ENCODE measurements around the gene TMED6.
A peak's percentile ranks its signal among the peaks of the same experiment; 100 is the strongest.

TMED6 gene

DNA sequence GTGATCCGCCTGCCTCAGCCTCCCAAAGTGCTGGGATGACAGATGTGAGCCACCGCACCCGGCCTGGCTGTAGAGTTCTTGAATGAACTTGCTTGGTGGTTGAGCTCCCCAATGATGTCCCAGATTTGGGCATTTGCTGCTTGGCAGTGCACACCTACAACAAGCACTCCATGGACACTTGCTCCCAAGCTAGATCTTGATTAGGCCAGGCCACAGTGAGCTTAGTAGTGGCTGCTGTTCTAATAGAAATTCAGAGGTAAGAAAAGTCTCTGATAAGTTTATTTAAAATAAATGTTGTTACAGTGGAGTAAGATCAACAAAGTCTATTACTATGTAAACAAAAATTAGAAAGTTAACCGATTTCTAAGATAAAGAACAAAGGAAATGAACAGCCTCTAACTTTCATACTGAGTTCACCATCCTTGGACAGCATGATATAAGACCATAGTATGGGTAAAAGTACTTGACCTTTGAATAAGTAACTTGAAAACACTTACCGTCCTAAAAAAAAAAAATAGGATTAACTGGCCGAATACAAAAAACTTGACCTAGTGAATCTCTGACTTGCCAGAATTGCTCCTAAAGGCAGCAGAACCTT lies 951 bp downstream of the TMED6 start:
- DNase-seq = no peak

GRCh38 chr16:69349536-69349935 lies 2.0 kb downstream of the TMED6 start:
- DNase-seq = no peak

- DNase-seq = no peak
Measured at GRCh38 chr16:69348222-69348621, 3.4 kb downstream of the TMED6 start.

GRCh38 chr16:69346683-69347082 lies 4.9 kb downstream of the TMED6 start:
- no peak for DNase-seq

- DNase-seq = no peak
Measured at GRCh38 chr16:69345923-69346322, 5.7 kb downstream of the TMED6 start.

GRCh38 chr16:69344171-69344570 lies 7.4 kb downstream of the TMED6 start:
- no peak for DNase-seq

GRCh38 chr16:69340095-69340644 lies 11.4 kb downstream of the TMED6 start:
- DNase-seq = no peak

GRCh38 chr16:69339289-69340094 lies 12.1 kb downstream of the TMED6 start, which contains the start of the genes COG8 and NIP7:
TSS of gene COG8 (minus strand) at chr16:69339564. CDS start at chr16:69339552, 12 bp downstream.
TSS of gene NIP7 (plus strand) at chr16:69339772. CDS start at chr16:69339830, 58 bp downstream.
- peak; percentile 99 for DNase-seq

DNA sequence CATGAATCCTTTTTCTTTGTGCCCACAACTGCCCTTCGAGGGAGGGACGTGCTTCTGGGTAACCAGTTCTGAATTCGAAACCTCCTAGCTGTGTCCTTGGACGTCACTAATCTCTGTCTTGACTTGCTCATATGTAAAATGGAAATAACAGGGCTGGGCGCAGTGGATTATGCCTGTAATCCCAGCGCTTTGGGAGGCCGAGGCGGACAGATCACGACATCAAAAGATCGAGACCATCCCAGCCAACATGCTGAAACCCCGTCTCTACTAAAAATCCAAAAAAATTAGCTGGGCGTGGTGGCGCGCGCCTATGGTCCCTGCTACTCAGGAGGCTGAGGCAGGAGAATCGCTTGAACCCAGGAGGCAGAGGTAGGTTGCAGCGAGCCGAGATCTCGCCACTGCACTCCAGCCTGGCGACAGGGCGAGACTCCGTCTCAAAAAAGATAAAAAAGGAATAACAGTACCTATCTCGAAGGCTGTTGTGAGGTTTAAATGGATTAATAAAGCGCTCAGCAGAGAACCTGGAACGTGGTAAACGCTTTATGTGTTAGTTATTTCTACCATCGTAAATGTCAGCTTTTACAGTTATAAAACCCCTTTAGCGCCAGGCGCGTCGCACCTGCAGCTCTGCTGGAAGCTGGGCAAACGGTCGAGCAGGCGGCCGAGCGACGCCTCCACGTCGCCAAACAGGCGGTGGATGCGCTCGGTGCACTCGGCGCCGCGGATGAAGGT lies 12.9 kb downstream of the TMED6 start:
- DNase-seq = no peak

DNA sequence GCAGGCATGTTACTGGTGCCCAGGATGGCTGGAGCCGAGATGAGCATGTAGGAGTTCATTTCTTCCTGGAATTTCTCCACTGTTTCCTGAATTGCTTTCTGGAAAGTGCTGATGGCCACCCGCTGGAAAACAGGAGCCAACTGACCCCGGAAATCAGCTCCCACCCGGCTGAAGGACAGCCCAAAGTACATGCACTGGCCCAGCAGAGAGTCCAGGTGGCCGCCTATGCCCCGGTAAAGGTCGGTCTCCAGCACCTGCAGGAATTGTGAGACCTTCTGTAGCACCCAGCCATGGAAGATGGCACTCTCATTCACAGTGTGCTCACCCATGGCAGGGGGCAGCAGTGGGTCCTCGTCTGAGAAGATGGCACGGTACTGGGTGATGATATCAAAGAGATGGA lies 16.9 kb downstream of the TMED6 start:
- no peak for DNase-seq

DNA sequence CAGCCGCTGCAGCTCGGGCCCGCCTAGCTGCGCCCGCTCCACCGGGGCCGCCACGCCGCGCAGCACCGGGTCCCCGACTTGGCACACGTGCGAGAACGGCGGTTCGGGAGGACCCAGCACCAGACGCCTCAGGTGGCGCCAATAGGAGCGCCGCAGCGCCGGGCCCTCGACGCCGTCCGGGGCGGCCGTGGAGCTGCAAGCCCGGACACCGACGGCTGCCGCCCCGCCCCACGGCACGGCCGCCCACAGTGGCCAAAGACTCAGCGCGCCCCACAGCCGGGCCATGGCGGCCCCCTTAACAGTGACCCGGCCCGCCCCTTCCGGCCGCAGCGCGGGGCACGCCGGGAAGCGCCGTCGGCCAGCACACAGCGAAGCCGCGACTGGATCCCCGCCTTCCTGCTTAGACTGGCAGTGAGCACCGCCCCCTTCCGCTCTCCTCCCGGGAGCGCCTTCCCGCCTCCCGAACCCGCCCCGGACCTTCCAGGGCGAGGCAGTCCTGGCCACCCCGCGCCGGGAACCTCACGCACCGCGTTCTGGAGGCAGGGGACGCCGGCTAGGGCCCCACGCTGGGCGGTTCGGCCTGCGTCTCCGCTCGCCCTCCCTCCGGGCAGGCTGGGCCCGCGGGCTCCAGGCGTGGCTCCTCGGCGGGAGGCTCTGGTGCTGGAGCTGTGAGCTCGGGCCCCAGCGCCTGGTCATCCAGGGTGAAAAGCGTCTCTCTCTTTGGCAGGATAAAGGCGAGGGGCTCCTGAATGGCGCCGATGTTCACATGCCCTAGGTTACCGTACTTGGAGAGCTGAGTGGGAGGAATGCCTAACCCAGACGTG lies 21.1 kb downstream of the TMED6 start, which contains the start of gene PDF:
Gene PDF (minus strand): TSS at position 303 of the 824 bp plus-strand sequence. CDS start 18 bp downstream, at position 285.
- peak; percentile 88 for DNase-seq

- no peak for DNase-seq
Measured at GRCh38 chr16:69329369-69330285, 22.0 kb downstream of the TMED6 start.

DNA sequence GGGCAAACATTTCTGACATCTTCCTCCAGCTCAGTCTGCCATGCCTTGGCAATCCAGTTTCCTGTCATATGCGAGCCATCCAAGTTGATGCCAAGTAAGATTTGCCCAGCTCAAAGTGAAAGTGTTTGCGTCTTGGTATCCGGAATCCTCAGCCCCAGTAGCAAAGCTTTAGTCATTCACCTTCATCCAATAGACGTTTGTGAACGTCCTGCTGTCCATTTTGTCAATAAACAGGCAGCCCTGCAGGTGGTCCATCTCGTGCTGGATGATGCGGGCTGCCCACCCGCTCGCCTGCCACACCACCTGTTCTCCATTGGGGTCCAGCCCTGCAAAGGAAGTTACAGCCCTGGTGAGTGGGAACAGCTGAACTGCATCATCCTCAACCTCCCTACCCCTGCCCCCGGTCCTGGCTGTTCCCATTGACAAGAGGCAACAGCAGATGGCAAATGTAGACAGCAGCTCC lies 22.7 kb downstream of the TMED6 start:
- no peak for DNase-seq

DNA sequence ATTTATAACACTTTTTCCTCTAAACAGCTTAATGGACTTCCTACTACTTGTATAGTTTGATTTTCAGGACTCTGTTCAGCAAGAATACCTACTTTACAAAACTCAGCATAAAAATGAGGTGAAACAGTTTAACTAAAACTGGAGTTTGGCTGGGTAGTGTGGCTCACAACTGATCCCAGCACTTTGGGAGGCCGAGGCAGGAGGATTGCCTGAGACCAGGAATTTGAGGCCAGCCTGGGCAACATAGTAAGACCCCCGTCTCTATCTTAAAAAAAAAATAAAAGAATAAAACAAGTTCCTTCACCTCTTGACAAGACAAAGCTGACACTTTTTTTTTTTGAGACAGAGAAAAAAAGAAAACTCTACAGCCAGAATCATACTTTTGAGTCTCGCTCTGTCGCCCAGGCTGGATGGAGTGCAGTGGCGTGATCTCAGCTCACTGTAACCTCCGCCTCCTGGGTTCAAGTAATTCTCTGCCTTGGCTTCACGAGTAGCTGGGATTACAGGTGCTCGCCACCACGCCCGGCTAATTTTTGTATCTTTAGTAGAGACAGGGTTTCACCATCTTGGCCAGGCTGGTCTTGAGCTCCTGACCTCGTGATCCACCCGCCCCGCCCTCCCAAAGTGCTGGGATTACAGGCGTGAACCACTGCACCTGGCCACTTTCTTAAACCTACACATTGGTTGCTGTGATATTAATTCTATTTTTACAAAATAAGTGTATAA lies 23.8 kb downstream of the TMED6 start:
- no peak for DNase-seq

- peak; percentile 28 for DNase-seq
Measured at GRCh38 chr16:69326172-69326873, 25.3 kb downstream of the TMED6 start.

DNA sequence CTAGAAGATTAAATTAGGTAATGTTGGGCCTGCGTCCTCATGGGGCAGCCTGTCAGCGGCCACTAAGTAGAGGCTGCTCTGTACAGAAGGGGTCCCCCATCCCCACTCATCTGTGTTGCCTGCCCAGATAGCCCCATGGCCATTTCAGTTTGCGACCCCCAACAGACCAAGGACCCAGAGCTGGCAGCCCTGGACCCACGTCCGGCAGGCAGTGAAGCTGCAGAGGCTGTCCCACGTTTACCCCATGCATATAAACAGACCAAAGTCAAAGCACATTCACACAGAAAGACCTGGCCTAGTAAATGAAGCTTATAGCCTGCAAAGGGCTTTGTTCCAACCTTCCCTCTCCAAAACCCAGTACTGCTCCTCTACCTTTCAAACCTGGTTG lies 25.8 kb downstream of the TMED6 start:
- DNase-seq = no peak

GRCh38 chr16:69324585-69325253 lies 26.9 kb downstream of the TMED6 start:
- DNase-seq = no peak

DNA sequence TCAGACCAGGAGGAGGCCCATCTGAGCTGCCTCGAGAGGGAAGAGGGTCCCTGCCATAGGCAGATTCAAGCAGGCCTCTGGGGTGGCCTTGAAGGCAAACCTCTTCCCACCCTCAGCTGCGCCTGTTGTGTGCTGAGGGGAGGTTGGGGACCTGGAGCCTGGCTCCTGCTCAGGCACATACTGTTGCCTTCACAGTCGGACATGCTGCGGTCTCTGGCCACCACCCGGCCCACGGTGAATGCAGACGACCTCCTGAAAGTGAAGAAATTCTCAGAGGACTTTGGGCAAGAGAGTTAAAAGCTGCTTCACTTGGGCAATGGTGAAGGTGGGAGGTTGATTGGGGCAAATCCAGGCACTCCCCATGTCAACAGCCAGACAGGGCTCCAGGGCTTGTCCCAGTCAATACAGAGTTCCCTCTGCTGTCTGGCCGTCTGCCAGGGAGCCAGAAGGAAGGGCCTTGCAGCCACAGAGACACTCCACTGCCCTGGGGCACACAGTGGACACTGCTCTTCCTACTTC lies 27.5 kb downstream of the TMED6 start:
- no peak for DNase-seq

- DNase-seq = no peak
Measured at GRCh38 chr16:69323415-69323814, 28.2 kb downstream of the TMED6 start.

All from kidney glomerular epithelial cell (primary cell).